Prostate gland (tissue), 2 donors: ENCODE results near the gene NARS2.
"Not testable (repeated sequence)": the region's sequence is repeated elsewhere in the genome, so short reads cannot be mapped to it uniquely, and the experiment has no call there.

Source experiments
- CTCF ChIP-seq, 4 experiments: fragments of 200-600 bp in 2 of 4; fragments of 450-650 bp in 2 of 4; sonication (generic) in 2 of 4; IDR thresholded peaks; 1 replicate in 3 of 4; 2 replicates in 1 of 4; pipeline ENCODE4 v1.5.1; 2016 to 2019; ENCODE audit warnings: antibody characterized with exemption in 4 of 4, mild to moderate bottlenecking in 2 of 4, moderate library complexity in 2 of 4
- POLR2AphosphoS5 ChIP-seq: sonication (generic); formaldehyde crosslinking; IDR thresholded peaks from one replicate; pipeline ENCODE4 v1.6.1; 2017; ENCODE audit warnings: antibody characterized with exemption

DNA sequence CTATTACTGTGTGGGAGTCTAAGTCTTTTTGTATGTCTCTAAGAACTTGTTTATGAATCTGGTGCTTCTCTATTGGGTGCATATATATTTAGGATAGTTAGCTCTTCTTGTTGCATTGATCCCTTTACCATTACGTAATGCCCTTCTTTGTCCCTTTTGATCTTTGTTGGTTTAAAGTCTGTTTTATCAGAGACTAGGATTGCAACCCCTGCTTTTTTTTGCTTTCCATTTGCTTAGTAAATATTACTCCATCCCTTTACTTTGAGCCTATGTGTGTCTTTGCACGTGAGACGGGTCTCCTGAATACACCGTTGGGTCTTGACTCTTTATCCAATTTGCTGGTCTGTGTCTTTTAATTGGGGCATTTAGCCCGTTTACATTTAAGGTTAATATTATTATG, 26.4 kb upstream of the NARS2 start:
- TF ChIP-seq CTCF (IDR thresholded peaks at IDR 0.05); POLR2AphosphoS5: not testable (repeated sequence)
